HG03103 (cell line): Measurements from ENCODE around the gene PURA.
"Not testable (repeated sequence)": the region's sequence is repeated elsewhere in the genome, so short reads cannot be mapped to it uniquely, and the experiment has no call there.

Experiments used
- ATAC-seq: cut with Tn5 transposase; IDR thresholded peaks from one replicate; pipeline ENCODE4 v1.9.1; 2021; ENCODE audit warnings: low read depth; ENCODE audit not compliant: unreplicated experiment

The PURA gene

GRCh38 chr5:140134277-140134935 is 20.5 kb downstream of the PURA start:
- no peak for ATAC-seq

- no peak for ATAC-seq
Measured at GRCh38 chr5:140135127-140135526, 21.2 kb downstream of the PURA start.

GRCh38 chr5:140136624-140137023 is 22.7 kb downstream of the PURA start:
- no peak for ATAC-seq

- no peak for ATAC-seq
Measured at GRCh38 chr5:140140435-140140834, 26.5 kb downstream of the PURA start.

- ATAC-seq = no peak
Measured at GRCh38 chr5:140141241-140141640, 27.3 kb downstream of the PURA start.

GRCh38 chr5:140142246-140142645 is 28.3 kb downstream of the PURA start:
- no peak for ATAC-seq

- ATAC-seq = no peak
Measured at GRCh38 chr5:140142856-140143255, 28.9 kb downstream of the PURA start.

GRCh38 chr5:140143521-140144258 is 29.8 kb downstream of the PURA start:
- ATAC-seq = no peak

GRCh38 chr5:140145256-140145655 is 31.3 kb downstream of the PURA start:
- no peak for ATAC-seq

GRCh38 chr5:140145818-140146522 is 32.1 kb downstream of the PURA start:
- ATAC-seq = no peak

- no peak for ATAC-seq
Measured at GRCh38 chr5:140146523-140146842, 32.6 kb downstream of the PURA start.

- no peak for ATAC-seq
Measured at GRCh38 chr5:140147460-140147859, 33.6 kb downstream of the PURA start.

GRCh38 chr5:140148508-140148907 is 34.6 kb downstream of the PURA start:
- ATAC-seq = no peak

GRCh38 chr5:140150201-140150600 is 36.3 kb downstream of the PURA start:
- no peak for ATAC-seq

- ATAC-seq = no peak
Measured at GRCh38 chr5:140151144-140152021, 37.5 kb downstream of the PURA start.

GRCh38 chr5:140152022-140152999 is 38.4 kb downstream of the PURA start:
- no peak for ATAC-seq

GRCh38 chr5:140153255-140153654 is 39.3 kb downstream of the PURA start:
- no peak for ATAC-seq

GRCh38 chr5:140153905-140154304 is 40.0 kb downstream of the PURA start:
- ATAC-seq = no peak

GRCh38 chr5:140154710-140155381 is 40.9 kb downstream of the PURA start:
- not testable (repeated sequence) for ATAC-seq
